Stimulated activated CD8-positive, alpha-beta memory T cell treated with anti-CD3 and anti-CD28 coated beads, Interleukin-15, amount 100 ng/mL, for 1 hour (primary cell): ENCODE data around the gene UROD.
"Not testable (repeated sequence)": the region's sequence is repeated elsewhere in the genome, so short reads cannot be mapped to it uniquely, and the experiment has no call there.

Experiments
- DNase-seq: peaks from one replicate; pipeline ENCODE4 v3.0.0-alpha.2; 2020; ENCODE audit warnings: low read depth

Gene UROD

DNA sequence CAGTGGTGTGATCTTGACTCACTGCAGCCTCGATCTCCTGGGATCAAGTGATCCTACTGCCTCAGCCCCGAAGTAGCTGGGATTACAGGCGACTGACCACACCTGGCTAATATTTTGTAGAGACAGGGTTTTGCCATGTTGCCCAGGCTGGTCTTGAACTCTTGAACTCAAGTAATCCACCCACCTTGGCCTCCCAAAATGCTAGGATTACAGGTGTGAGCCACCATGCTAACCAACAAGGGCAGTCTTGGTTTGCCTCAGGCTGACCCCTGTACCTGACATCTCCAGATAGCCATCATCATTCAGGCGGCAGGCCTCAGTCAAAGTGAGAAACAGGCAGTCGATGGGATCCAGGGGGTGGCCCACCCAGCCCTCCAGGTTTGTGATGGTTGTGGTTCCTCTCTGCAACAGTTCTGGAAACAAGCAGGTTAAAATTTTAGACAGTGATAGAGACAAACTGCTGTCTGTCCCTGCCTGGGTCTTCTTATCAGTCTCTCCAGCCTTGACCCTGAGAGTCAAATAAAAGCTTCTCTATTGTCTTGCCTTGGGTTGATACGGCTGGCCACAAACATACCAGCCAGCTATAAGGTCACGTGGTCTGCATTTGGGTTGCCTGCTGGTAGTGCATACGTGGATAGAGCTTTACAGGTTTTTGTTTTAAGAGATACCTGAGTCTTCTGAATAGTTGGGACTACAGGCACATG is 26.8 kb downstream of the UROD start:
- no peak for DNase-seq

DNA sequence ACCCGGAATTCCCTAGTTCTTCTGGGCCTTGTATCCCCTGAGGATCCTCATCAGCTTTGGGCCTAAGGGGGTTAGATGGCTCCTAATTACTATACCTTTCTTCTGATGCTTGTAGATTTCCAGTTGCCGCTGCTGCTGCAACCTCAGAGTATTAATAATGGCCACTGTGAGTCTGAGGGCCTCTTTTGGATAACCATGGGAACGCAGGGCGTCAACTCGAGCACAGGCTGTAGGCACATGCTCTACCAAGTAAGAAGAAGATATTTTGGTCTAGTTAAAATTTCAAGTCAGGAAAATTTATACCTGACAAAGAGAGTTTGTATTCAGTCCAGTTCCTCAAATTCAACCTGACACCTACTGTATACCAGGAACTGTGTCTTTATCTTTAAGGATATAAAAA is 28.2 kb downstream of the UROD start:
- DNase-seq, result no peak

DNA sequence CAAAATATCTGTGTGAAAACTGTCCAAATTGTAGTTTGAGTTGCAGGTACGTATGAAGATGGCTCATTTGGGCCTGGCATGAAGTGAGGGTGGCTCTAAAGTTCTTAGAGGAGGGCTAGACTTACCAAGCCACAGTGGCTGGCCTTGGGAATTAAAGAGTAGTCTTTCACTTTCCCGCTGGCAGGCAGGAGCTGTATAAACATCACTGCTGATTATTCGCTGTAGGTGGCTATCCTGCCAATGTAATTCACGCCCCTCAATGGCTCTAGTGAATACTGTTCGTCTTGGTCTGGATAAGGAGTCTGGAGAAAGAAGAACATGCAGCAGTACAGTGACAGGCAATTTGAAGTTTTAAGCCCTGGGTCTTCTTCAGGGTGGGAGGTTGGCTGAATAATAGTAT is 31.0 kb downstream of the UROD start:
- no peak for DNase-seq

DNA sequence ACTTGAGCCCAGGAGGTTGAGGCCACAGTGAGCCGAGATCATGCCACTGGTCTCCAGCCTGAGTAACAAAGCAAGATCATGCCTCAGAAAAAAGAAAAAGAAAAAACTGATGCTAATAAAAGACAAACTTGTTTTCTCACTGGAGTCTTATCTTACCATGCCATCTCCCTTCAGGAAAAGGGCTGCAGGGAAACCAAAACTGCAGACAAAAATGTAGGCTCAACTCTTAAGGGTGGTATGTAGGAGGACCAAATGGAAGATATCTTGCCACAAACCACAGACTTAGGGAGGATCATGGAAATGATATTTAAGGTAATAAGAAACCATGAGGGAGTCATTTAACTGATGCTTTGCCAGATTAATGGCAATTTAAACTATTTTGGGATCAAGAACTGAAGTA is 32.9 kb downstream of the UROD start:
- DNase-seq, result no peak

DNA sequence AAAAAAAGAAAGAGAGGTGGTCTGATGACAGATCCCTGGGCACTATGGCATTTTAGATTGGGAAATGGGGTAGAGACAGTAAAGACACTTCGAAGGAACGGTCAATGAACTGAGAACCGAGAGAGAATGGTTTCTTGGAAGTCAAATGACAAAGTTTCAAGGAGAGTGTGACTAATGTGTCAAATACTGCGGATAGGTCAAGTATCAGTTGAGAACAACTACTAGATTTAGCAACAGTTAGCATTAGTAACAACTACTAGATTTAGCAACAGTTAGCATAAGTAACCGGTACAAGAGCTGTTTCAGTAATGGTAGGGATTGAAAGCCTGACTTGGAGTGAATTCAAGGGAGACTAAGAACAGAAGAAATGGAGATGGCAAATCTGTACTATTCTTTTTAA is 35.0 kb downstream of the UROD start:
- DNase-seq, result no peak

DNA sequence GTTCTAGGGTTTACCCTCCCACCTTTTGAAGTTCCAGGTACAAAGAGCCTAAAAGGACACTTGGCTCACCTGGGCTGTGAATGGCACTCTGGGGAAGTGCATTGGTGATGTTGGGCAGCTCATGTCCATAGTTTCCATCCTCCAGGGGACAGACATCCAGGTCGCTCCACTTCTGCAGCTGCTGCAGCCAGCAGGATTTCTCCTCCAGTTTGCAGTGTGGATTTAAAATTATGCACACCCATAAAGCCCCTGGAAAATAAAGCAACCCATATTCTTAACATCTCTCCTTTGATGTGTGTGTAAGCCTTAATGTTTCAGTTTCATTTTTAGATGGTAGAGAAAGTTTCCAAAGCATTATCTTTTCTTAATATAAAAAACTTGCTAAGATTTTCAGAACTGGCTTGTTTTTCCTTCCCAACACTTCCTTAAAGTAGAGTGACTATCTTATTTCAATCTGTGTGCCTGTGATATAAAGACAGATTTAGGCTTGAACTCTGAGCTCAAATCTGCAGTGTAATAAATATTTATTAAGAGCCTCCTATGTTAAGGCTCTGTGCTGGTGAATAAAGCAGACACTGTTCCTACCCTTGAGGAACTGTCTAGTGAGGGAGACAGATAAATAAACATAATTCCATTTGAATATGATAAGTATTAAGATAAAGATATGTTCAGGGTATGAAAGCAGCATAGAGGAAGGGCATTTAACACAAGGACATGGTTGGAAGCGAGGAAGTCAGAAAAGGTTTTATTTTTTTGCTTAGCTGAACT is 39.1 kb downstream of the UROD start:
- DNase-seq, result no peak

DNA sequence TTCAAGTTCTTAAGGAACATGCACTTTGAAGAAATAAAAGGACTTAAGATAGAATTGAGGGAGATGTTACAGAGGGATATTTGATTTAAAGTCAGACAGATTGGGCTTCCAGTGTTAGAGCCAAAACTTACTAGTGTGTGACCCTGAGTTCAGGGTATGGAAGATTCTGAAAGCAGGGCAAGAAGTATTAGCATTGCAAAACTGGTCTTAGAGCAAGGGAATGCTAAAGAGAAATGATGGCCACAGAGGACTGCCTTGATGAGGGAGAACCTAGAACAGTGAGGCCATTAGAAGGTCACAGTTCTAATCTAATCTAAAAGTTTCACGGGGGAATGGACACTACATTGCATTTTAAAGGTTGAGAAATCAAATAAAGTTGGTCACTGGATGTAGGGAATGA is 45.5 kb downstream of the UROD start:
- DNase-seq, result no peak

DNA sequence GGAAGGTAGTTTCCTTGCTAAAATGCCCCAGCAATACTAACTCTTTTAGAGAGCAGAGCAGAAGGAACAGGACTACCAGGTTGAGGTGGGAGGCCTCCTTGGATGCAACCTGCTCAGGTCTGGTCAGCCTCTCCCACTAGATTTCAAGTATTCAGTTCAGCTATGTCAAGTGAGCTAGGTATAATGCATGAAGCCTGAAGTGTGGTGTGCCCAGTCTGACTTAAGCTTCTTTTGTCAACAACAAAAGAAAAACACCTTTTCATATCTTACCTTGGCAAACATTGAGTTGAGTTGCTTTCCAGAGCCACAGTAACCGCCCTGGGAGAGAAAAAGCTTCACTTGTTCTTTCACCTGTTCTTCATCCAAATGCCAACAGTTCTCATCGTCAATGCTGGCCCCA is 47.8 kb downstream of the UROD start:
- no peak for DNase-seq

DNA sequence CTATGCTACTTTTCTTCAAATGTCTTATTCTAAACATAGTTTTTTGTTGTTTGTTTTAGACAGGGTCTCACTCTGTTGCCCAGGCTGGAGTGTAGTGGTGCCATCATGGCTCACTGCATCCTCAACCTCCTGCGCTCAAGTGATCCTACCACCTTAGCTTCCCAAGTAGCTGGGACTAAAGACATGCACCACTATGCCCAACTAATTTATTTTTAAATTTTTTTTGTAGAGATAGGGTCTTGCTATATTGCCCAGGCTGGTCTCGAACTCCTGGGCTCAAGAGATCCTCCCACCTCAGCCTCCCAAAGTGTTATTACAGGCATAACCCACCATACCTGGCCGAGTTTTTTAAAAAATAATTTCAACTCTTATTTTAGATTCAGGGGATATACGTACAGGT is 50.4 kb downstream of the UROD start:
- DNase-seq, result not testable (repeated sequence)

DNA sequence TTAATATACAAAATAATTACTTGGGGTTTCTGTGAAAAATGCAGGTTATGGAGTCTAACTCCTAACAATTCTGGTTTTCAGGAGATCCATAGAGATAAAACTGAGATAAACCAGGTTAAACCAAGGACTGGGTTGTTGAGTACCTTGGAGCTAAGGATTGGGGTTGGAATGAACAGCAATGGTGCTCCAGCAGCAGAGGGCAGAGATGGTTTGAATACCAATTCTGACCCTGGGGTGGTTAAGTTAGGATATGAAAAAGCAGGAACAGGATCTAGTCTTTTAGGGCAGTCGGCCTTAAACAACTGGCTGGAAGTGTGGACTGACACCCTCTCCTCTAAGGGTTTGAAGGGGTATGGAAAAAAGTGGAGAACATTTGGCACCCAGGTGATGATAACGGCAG is 53.0 kb downstream of the UROD start:
- DNase-seq, result no peak
